ENCODE measurements around the gene GXYLT1.
"Not testable (repeated sequence)": the region's sequence is repeated elsewhere in the genome, so short reads cannot be mapped to it uniquely, and the experiment has no call there.

GXYLT1 gene

DNA sequence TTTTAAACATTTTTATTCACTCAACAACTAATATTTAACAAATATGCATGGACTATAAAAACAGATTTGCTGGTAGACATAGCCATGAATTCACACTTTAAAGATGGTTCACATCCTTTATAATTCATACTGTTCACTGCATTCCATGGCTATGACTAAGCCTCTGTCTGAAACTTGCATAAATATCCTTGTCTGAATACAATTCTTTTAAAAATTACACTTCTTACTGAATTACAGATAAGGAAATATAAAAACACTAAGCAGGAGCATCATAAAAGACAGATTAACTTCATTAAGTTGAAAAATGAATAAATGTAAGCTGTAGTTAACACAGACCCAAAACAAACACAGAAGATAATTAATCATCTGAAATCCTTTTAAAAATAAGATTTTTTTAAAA, 53.8 kb downstream of the GXYLT1 start:
- Mint-ChIP-seq H3K4me3 (no peak overlapping the region), H3K36me3 (peaks cover 18% of the 10 kb centered on the region), H3K9me3 (ENCODE audit: low read depth) (no peaks in the 10 kb centered on the region), H3K4me1 (ENCODE audit: low read depth) (peaks cover 36% of the 10 kb centered on the region), H3K27me3 (no peaks in the 10 kb centered on the region), H3K27ac (no peak overlapping the region)

DNA sequence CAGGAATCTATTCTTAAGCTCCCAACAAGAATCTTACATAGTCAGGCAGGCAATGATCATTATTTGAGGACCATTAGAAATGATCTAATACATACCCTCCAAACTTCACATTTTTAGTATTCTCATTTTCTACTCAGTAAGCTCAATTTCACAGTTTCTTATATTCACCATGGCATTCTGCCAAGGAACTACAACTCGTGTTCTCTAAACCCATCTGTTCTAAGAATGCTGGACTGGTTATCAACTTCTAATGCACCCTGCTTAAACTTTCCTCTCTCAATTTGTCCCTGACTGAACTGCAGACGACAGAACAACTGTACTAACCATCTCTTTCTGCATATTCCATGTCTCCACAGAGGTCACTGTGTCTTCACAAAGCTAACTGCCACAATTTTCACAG, 58.6 kb downstream of the GXYLT1 start:
- Mint-ChIP-seq H3K4me3 (no peak overlapping the region), H3K36me3 (peaks cover 22% of the 10 kb centered on the region)

DNA sequence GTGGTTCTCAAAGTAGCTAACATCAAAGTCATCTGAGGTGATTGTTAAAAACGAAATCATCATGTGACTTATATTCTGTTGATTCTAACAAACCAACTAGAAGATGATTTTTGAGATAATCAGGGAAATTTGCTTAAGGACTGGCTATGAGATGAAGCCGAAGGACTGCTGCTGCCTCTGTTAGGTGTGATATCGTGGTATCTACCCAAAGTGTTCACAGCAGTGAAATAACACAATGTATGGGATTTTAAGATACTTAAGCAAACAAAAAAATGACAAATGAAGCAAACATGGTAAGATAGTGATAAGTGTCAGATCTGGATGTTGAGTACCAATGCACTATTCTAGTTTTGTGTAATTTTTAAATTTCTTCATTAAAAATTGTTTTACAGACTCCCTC, 59.1 kb downstream of the GXYLT1 start:
- Mint-ChIP-seq H3K36me3 (peaks cover 22% of the 10 kb centered on the region), H3K4me3 (no peak overlapping the region)

More for the DNA sequence above, 58.6 kb downstream of the GXYLT1 start:
- no peak overlapping the region for H3K27ac Mint-ChIP-seq
- H3K27me3 Mint-ChIP-seq: no peaks in the 10 kb centered on the region
- peaks cover 5% of the 10 kb centered on the region for H3K4me1 Mint-ChIP-seq (ENCODE audit: low read depth)
- no peaks in the 10 kb centered on the region for H3K9me3 Mint-ChIP-seq (ENCODE audit: low read depth)

DNA sequence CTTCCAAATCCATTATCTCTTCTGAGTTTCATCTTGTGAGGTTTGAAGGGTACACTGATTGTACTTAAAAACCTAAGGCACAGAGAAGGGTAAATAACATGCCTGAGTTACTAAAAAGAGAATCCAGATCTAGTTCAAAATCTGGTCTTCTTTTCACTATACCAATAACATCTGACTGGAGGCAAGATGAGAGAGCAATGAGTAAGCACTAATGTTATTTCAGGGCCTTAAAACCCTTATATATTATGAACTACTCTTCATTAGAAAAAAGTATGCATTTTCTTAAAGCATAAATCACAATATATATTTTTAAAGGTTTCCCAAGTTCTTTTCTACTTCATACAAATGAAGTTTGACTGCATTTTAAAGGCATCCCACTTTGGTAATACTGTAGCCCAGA, 60.2 kb downstream of the GXYLT1 start:
- H3K4me1 Mint-ChIP-seq (ENCODE audit: low read depth): peaks cover 2% of the 10 kb centered on the region
- H3K27me3 Mint-ChIP-seq: no peaks in the 10 kb centered on the region
- H3K4me3 Mint-ChIP-seq: no peak overlapping the region
- H3K27ac Mint-ChIP-seq: no peak overlapping the region
- H3K36me3 Mint-ChIP-seq: peaks cover 25% of the 10 kb centered on the region
- no peaks in the 10 kb centered on the region for H3K9me3 Mint-ChIP-seq (ENCODE audit: low read depth)

More for the DNA sequence above, 59.1 kb downstream of the GXYLT1 start:
- Mint-ChIP-seq H3K9me3 (ENCODE audit: low read depth) (no peaks in the 10 kb centered on the region), H3K27me3 (no peaks in the 10 kb centered on the region), H3K27ac (no peak overlapping the region), H3K4me1 (ENCODE audit: low read depth) (peaks cover 3% of the 10 kb centered on the region)

DNA sequence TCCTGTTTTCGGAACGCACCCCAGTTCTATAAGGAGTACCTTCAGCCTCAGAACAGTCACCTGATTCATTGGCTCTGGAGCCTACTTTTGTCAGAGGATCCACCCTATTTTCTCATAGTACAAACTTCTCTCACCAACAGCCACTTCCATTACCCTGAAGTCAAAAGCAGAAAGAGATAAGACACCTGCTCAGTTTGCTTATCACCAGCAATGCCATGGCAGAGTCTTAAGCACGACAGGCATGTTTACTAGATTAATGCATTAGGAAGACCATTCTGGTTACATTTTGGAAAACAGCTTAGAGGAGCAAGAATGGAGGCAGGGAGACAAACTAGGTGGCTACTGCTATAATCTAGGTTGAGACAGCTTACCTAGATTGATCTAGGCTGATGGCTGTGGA, 67.7 kb downstream of the GXYLT1 start:
- peaks cover 9% of the 10 kb centered on the region for H3K9me3 Mint-ChIP-seq (ENCODE audit: low read depth)
- H3K36me3 Mint-ChIP-seq: peaks cover 10% of the 10 kb centered on the region
- H3K27me3 Mint-ChIP-seq: no peaks in the 10 kb centered on the region
- no peak overlapping the region for H3K4me3 Mint-ChIP-seq
- no peak overlapping the region for H3K27ac Mint-ChIP-seq
- no peaks in the 10 kb centered on the region for H3K4me1 Mint-ChIP-seq (ENCODE audit: low read depth)

DNA sequence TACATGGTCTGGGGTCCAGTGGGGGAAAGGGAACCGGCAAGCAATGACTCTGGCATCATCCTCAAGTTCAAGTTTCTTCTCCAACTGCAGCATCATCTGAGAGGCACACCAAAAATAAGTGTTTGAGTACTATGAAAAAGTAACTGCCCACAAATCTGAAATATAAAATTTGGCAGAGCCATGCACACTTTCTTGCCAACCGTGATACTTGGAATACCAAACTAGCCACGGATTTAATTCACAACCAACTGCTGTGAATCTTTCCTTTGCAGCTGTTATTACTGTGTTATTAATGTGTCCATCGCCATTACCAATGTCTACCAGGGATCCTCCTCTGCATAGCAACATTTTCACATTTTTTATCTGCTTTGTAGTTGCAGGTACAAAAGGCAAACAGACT, 74.6 kb downstream of the GXYLT1 start:
- Mint-ChIP-seq H3K4me3 (no peak overlapping the region), H3K9me3 (ENCODE audit: low read depth) (peaks cover 9% of the 10 kb centered on the region), H3K27me3 (no peaks in the 10 kb centered on the region), H3K36me3 (no peaks in the 10 kb centered on the region), H3K4me1 (ENCODE audit: low read depth) (no peaks in the 10 kb centered on the region), H3K27ac (no peak overlapping the region)

DNA sequence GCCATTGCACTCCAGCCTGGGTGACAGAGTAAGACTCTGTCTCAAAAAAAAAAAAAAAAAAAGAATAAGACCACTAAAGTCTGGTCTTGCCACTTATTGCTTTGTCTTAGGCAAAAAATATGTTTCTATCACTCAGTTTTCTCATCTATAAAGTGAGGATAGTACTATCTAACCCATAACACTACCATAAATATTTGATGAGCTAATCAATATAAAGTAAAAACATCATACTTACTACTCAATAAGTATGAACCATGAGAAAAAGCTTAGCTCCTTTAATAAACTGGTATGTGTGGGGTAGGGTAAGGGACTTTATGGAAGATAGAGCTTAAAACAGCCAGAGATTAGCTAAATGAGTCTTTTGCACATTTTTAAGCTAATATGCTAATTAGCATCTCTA, 85.5 kb downstream of the GXYLT1 start:
- no peak overlapping the region for H3K27ac Mint-ChIP-seq

DNA sequence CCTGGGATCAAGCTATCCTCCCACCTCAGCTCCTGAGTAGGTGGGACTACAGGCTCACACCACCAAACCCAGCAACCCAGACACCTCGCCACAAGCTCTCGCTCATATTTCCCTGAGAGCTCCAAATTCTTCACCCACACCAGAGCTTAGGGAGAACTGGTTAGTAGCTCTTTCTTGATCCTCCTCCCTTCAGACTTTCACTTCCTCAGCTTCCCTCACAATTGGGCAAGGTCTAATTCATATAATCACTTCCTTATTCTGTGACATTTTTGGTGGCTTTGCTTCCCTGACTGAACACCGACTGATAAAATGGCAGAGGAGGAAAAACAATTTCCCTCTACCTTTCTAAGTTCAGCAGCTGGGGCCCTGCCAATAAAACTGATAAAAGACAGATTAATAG, 88.5 kb downstream of the GXYLT1 start:
- no peaks in the 10 kb centered on the region for H3K4me1 Mint-ChIP-seq (ENCODE audit: low read depth)
- H3K9me3 Mint-ChIP-seq (ENCODE audit: low read depth): peaks cover 4% of the 10 kb centered on the region
- peaks cover 13% of the 10 kb centered on the region for H3K27me3 Mint-ChIP-seq
- no peak overlapping the region for H3K4me3 Mint-ChIP-seq
- peaks cover 3% of the 10 kb centered on the region for H3K36me3 Mint-ChIP-seq
- no peak overlapping the region for H3K27ac Mint-ChIP-seq

More for the DNA sequence above, 85.5 kb downstream of the GXYLT1 start:
- Mint-ChIP-seq H3K36me3 (peaks cover 3% of the 10 kb centered on the region), H3K9me3 (ENCODE audit: low read depth) (peaks cover 4% of the 10 kb centered on the region), H3K4me3 (no peak overlapping the region), H3K27me3 (peaks cover 9% of the 10 kb centered on the region), H3K4me1 (ENCODE audit: low read depth) (no peaks in the 10 kb centered on the region)

DNA sequence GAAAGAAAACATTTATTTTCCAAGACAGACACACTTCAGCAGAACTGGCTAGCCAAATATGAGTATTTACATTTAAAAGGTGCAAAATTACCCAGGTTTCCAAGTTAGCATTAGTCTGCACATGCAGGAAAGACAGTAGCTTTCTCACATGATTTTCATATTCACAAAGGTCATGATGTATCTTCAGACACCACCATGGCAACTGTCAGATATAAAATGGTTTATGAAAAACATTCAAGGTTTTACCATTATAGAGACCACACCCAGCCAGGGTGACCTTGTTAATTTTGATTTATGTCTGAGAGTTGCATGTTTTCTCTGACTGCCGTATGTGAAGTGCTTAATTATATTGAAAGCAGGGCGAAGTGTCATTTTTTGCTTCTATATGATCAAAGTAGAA, 91.2 kb downstream of the GXYLT1 start:
- no peak overlapping the region for H3K27ac Mint-ChIP-seq
- peaks cover 17% of the 10 kb centered on the region for H3K27me3 Mint-ChIP-seq
- no peaks in the 10 kb centered on the region for H3K4me1 Mint-ChIP-seq (ENCODE audit: low read depth)
- H3K36me3 Mint-ChIP-seq: no peaks in the 10 kb centered on the region
- peaks cover 4% of the 10 kb centered on the region for H3K9me3 Mint-ChIP-seq (ENCODE audit: low read depth)
- no peak overlapping the region for H3K4me3 Mint-ChIP-seq

DNA sequence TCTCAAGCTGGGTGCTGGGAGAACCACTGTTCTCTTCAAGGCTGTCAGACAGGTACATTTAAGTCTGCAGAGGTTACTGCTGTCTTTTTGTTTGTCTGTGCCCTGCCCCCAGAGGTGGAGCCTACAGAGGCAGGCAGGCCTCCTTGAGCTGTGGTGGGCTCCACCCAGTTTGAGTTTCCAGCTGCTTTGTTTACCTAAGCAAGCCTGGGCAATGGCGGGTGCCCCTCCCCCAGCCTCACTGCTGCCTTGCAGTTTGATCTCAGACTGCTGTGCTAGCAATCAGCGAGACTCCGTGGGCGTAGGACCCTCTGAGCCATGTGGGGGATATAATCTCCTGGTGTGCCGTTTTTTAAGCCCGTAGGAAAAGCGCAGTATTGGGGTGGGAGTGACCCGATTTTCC, 95.7 kb downstream of the GXYLT1 start:
- H3K27me3 Mint-ChIP-seq; H3K27ac Mint-ChIP-seq; H3K9me3 Mint-ChIP-seq (ENCODE audit: low read depth); H3K4me3 Mint-ChIP-seq; H3K36me3 Mint-ChIP-seq; H3K4me1 Mint-ChIP-seq (ENCODE audit: low read depth): not testable (repeated sequence)

DNA sequence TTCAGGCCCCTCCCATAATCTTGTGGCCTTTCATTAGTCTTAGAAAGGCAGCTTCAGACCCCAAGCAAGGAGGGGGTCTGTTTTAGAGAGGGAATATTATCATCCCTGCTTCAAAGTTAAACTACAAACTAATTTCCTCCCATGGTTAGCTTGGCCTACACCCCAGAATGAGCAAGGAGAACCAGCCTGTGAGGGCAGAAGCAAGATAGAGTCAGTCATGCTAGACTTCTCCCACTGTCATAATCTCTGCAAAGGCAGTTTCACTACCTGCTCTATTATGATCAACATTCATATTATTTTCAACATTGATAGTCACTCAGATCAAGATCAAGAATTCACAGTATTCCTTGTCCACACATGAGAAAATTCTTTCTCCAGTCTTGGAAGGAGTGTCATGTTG, 105.1 kb downstream of the GXYLT1 start:
- no peaks in the 10 kb centered on the region for H3K4me1 Mint-ChIP-seq (ENCODE audit: low read depth)
- no peaks in the 10 kb centered on the region for H3K36me3 Mint-ChIP-seq
- H3K27me3 Mint-ChIP-seq: no peaks in the 10 kb centered on the region
- H3K27ac Mint-ChIP-seq: no peak overlapping the region
- no peaks in the 10 kb centered on the region for H3K9me3 Mint-ChIP-seq (ENCODE audit: low read depth)
- H3K4me3 Mint-ChIP-seq: no peak overlapping the region

DNA sequence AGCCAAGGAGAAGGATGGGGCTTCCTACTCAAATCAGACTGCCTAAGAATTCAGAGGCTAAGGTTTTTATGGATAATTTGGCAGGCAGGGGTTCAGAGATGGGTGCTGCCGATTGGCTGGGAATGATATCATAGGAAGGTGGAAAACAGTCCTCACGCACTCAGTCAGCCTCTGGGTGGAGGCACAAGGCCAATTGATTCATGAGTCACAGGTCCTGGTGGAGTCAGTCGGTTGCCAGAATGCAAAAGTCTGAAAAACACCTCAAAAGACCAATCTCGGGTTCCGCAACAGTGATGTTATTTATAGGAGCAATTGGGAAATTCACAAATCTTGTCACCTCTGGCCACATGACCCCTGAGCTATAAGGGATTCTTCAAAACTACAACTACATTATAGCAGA, 105.5 kb downstream of the GXYLT1 start:
- Mint-ChIP-seq H3K4me1 (ENCODE audit: low read depth) (no peaks in the 10 kb centered on the region), H3K27me3 (no peaks in the 10 kb centered on the region), H3K36me3 (no peaks in the 10 kb centered on the region), H3K9me3 (ENCODE audit: low read depth) (no peaks in the 10 kb centered on the region), H3K4me3 (no peak overlapping the region), H3K27ac (no peak overlapping the region)

DNA sequence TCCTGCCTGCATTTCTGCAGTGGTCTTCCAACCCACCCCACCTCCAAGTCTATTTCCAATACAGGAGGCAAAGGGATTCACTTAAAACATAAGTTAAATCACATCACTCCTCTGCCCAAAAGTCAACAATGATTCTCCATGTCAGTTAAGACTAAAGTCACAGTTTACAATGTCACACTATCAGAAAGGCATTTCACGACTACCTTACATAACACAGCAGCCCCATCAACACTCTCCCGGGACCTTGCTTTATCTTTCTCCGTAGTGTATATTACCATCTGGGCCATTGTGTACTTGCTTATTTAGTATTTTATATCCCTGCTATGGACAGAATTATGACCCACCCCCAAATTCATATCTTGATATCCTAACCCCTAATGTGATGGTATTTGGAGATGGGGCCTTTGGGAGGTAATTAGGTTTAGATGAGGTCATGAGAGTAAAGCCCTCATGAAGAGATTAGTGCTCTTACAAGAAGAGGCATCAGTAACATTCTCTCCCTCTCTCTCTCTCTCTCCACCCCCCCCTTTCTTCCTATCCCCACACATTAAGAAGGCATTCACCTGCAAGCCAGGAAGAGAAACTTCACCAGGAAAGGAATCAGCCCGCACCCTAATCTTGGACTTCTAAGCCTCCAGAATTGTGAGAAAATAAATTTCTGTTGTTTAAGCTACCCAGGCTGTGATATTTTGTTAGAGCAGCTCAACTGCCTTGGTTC, 112.7 kb downstream of the GXYLT1 start:
- H3K4me1 Mint-ChIP-seq (ENCODE audit: low read depth): no peaks in the 10 kb centered on the region
- no peaks in the 10 kb centered on the region for H3K27me3 Mint-ChIP-seq
- H3K36me3 Mint-ChIP-seq: no peaks in the 10 kb centered on the region
- H3K9me3 Mint-ChIP-seq (ENCODE audit: low read depth): no peaks in the 10 kb centered on the region
- no peak overlapping the region for H3K4me3 Mint-ChIP-seq
- H3K27ac Mint-ChIP-seq: no peak overlapping the region

Measured in activated naive CD8-positive, alpha-beta T cell (primary cell).